Stimulated activated effector memory CD8-positive, alpha-beta T cell treated with anti-CD3 and anti-CD28 coated beads, Interleukin-12 subunit alpha, Interleukin-12 subunit beta, amount 100 ng/mL, for 72 hours (primary cell): ENCODE results near the gene SLCO4A1.
A peak's percentile ranks its signal among the peaks of the same experiment; 100 is the strongest.

Experiments used
- ATAC-seq: fragments of 150-1000 bp; cut with Tn5 transposase; 2 replicates; pipeline ENCODE4 v1.10.0; 2021
- DNase-seq, 2 donors: peaks; one replicate each; pipeline ENCODE4 v3.0.0; 2021 to 2022; ENCODE audit warnings: low spot score in 2 of 2
- H3K27ac Mint-ChIP-seq: one replicate; pipeline ENCODE4 v1.8.0; 2022; ENCODE audit warnings: mild to moderate bottlenecking, mixed read lengths
- H3K36me3 Mint-ChIP-seq: one replicate; pipeline ENCODE4 v1.8.0; 2022; ENCODE audit warnings: mild to moderate bottlenecking, mixed read lengths
- H3K4me1 Mint-ChIP-seq: one replicate; pipeline ENCODE4 v1.8.0; 2022; ENCODE audit warnings: mixed read lengths
- H3K4me3 Mint-ChIP-seq: one replicate; pipeline ENCODE4 v1.8.0; 2022; ENCODE audit warnings: mild to moderate bottlenecking, mixed read lengths
- H3K9me3 Mint-ChIP-seq: one replicate; pipeline ENCODE4 v1.8.0; 2022; ENCODE audit warnings: mixed read lengths

Gene SLCO4A1

DNA sequence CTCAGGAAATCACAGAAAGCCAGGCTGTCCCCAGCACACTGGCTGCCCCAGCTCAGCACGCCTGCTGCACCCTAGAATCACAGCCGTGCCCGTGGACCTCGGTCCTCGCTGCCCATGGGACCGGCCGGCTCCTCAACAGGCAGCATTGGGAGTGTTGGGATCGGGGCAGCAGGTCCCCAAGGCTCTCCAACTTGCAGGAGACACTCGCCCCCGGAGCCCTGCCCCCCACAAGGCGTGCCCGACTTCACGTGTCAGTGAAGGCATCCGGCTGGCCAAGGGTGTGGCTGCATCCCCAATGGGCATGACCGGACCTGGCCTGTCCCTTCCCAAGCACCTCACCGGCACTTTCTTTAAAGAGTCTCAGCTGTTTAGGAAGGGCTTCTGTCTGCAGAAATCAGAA is 63.3 kb downstream of the SLCO4A1 start:
- Mint-ChIP-seq H3K9me3 (no peaks in the 10 kb centered on the region), H3K4me1 (peaks cover 17% of the 10 kb centered on the region), H3K27ac (no peak overlapping the region), H3K4me3 (no peak overlapping the region), H3K36me3 (no peaks in the 10 kb centered on the region)
- DNase-seq (no peak), ATAC-seq (no peak)

DNA sequence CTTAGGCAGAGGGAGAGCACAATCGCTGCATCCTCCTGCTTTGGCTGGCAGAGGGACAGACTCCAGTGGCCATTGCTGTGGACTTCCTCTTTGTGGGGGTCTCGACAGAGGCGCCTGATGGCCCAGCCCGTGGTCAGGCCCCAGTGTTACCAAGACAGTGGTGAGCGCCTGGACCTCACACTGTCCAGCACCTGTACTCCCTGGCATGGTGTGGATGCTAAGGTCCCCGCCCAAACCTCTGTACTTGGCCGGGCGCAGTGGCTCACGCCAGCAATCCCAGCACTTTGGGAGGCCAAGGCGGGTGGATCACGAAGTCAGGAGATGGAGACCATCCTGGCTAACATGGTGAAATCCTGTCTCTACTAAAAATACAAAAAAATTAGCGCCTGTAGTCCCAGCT is 64.0 kb downstream of the SLCO4A1 start:
- DNase-seq (no peak), ATAC-seq (no peak)
- H3K27ac Mint-ChIP-seq = no peak overlapping the region
- H3K4me3 Mint-ChIP-seq = no peak overlapping the region
- H3K4me1 Mint-ChIP-seq = peaks cover 17% of the 10 kb centered on the region
- H3K9me3 Mint-ChIP-seq = no peaks in the 10 kb centered on the region
- no peaks in the 10 kb centered on the region for H3K36me3 Mint-ChIP-seq

GRCh38 chr20:62706857-62707256 is 64.6 kb downstream of the SLCO4A1 start:
- Mint-ChIP-seq H3K4me3 (no peak overlapping the region), H3K36me3 (no peaks in the 10 kb centered on the region), H3K4me1 (peaks cover 17% of the 10 kb centered on the region), H3K9me3 (no peaks in the 10 kb centered on the region), H3K27ac (no peak overlapping the region)
- ATAC-seq = no peak
- no peak for DNase-seq

DNA sequence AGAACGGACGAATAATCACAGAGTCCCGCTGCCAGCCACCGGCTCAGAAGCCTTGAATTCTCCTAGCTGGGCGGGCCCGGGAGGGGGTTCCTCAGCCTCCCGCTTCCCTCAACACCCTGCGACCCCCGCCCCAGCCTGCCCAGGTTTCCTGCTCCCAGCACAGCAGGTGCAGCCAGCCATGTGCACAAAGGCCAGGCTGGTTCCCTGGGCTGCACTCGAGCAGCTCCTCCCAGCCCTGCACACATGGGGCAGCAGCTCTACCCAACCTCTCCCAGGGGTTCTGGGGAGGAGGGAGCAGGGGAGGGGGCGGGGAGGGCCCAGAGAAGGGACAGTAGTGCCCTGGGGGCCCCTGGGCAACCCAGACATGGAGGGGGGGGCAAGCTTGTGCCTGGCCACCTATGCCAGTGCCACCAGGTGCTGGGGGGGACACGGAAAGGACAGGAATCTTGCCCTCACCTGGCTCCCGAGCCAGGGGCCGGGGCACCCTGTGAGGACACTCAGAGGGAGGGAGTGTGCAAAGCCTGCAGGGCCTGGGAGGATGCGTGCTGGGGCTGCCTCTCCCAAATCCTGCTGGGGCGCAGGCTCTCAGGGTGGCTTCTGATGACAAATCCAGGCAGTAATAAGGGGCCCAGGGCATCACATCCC is 65.1 kb downstream of the SLCO4A1 start:
- no peak for DNase-seq
- H3K36me3 Mint-ChIP-seq = no peaks in the 10 kb centered on the region
- H3K4me3 Mint-ChIP-seq = no peak overlapping the region
- no peak overlapping the region for H3K27ac Mint-ChIP-seq
- H3K9me3 Mint-ChIP-seq = no peaks in the 10 kb centered on the region
- H3K4me1 Mint-ChIP-seq = peaks cover 17% of the 10 kb centered on the region
- no peak for ATAC-seq

DNA sequence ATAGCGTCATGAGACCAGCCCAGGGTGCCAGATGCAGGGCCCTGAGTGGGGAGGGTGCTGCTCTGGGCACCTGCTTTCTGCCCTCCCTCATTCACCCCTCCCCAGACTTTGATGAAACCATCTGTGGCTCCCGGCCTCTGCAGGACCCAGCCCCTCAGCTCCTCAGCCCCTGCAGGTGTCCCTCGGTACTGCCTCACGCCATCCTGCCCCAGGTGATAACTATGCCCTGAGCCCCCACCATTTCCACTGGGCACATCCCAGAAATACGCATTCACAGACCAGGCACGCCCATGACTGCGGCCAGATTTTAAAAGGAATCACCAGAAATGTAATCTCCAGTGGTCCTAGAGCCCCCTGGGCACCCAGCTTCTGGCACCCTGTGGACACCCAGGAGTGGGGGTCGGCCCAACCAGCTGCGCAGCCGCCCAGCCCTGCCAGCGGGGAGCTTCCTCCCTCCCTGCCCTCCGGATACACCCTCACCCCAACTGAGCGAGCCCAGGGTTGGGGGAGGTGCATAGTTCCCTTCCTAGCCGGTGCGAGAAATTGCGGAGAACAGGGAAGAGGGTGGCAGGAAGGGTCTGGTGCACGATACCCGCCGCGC is 65.7 kb downstream of the SLCO4A1 start:
- DNase-seq = no peak
- Mint-ChIP-seq H3K4me3 (peak overlapping the region; percentile 24), H3K9me3 (no peaks in the 10 kb centered on the region), H3K4me1 (peaks cover 17% of the 10 kb centered on the region), H3K36me3 (no peaks in the 10 kb centered on the region), H3K27ac (no peak overlapping the region)
- peak; percentile 35 for ATAC-seq

DNA sequence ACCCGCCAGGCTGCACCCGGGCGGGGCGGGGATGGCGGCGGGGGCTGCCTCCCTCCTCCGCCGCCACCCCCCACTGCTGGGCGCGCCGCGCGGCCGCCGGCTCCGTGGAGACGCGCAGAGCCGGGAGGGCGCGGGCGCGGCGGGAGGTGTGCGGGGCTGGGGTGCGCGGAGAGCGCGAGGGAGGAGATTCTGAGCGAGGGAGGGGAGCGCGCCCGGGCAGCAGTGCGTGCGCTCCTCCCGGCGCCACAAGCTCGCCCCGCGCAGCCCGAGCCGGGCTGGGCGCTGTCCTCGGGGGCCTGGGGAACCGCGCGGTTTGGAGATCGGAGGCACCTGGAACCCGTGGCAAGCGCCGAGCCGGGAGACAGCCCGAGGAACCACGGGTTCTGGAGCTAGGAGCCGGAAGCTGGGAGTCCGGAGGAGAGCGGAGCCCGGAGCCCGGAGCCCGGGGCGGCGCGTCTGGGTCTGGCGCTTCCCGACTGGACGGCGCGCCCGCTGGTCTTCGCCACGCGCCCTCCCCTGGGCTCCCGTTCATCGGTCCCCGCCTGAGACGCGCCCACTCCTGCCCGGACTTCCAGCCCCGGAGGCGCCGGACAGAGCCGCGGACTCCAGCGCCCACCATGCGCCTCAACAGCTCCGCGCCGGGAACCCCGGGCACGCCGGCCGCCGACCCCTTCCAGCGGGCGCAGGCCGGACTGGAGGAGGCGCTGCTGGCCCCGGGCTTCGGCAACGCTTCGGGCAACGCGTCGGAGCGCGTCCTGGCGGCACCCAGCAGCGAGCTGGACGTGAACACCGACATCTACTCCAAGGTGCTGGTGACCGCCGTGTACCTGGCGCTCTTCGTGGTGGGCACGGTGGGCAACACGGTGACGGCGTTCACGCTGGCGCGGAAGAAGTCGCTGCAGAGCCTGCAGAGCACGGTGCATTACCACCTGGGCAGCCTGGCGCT is 66.6 kb downstream of the SLCO4A1 start, which contains the start of gene NTSR1:
Gene NTSR1 (plus strand): TSS at position 246 of the 946 bp plus-strand sequence. CDS start 372 bp downstream, at position 618.
- Mint-ChIP-seq H3K9me3 (no peaks in the 10 kb centered on the region), H3K4me1 (peaks cover 10% of the 10 kb centered on the region), H3K4me3 (peak within 1 kb of the TSS; percentile 24), H3K27ac (no peak within 1 kb of the TSS), H3K36me3 (no peaks in the 10 kb centered on the region)
- DNase-seq (no peak), ATAC-seq (no peak)

GRCh38 chr20:62709537-62709905 is 67.2 kb downstream of the SLCO4A1 start:
- H3K9me3 Mint-ChIP-seq = no peaks in the 10 kb centered on the region
- DNase-seq (no peak), ATAC-seq (no peak)
- peaks cover 8% of the 10 kb centered on the region for H3K4me1 Mint-ChIP-seq
- no peak overlapping the region for H3K4me3 Mint-ChIP-seq
- H3K36me3 Mint-ChIP-seq = no peaks in the 10 kb centered on the region
- no peak overlapping the region for H3K27ac Mint-ChIP-seq

- no peaks in the 10 kb centered on the region for H3K9me3 Mint-ChIP-seq
- no peaks in the 10 kb centered on the region for H3K36me3 Mint-ChIP-seq
- no peak overlapping the region for H3K4me3 Mint-ChIP-seq
- peaks cover 4% of the 10 kb centered on the region for H3K4me1 Mint-ChIP-seq
- ATAC-seq = no peak
- DNase-seq = no peak
- no peak overlapping the region for H3K27ac Mint-ChIP-seq
Observed at GRCh38 chr20:62710221-62710885, 68.0 kb downstream of the SLCO4A1 start.

DNA sequence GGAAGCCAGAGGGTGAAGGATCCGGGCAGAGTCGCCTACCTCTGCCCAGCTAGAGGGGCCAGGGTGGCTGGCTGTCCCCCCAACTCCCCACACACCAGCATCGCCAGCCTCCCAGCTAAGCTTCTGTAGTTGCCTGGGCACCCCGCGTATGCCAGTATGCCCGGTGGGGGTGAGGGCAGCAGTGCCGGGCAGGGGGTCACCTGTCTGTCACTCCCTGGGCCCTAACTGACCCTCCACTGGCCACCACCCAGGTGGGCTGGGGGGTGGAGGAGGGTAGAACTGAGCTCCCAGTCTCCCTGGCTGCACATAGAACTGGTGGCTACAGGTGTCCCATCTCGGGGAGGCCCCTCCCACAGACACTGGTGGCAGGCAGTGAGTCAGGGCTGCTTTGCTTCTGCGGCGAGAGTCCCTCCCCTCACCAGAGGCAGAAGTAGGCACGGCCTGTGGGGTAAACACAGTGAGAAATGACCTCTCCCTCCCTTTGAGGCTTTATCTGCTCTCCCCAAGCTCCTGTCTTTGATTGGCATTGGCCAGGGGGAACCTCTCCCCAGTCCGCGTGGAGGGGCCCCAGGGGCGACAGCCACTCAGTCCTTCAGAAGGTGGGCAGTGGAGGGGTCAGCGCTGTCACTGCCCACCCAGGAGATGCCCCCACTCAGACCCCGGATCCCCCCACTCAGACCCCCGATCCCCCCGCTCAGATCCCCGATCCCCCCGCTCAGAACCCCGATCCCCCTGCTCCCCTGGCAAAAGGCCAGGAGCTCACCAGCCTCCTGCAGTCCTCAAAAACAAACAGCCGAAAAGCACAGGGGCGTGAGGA is 68.8 kb downstream of the SLCO4A1 start:
- Mint-ChIP-seq H3K36me3 (no peaks in the 10 kb centered on the region), H3K4me1 (peaks cover 9% of the 10 kb centered on the region), H3K27ac (no peak overlapping the region), H3K9me3 (no peaks in the 10 kb centered on the region), H3K4me3 (no peak overlapping the region)
- DNase-seq = no peak
- peak; percentile 79 for ATAC-seq

DNA sequence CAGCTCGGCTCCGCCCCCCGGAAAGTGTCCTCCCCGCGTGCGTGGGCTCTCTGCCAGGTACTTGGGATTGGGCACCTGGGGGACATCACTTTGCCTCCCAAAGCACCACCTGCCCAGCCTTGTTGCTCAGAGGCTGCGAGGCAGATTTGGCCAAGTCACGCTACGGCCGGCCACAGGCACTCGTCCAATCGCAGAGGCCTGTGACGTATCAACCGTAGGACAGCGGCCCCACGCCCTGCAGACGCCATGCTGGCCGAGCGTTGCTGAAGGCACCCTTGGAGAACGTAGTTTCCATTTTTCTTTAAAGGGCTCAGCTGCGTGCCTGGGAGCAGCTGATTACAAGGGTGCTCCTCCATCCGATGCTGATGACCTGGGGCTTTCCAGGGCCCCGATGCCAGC is 69.4 kb downstream of the SLCO4A1 start:
- no peak for ATAC-seq
- no peak for DNase-seq
- no peak overlapping the region for H3K27ac Mint-ChIP-seq
- peaks cover 16% of the 10 kb centered on the region for H3K4me1 Mint-ChIP-seq
- no peaks in the 10 kb centered on the region for H3K9me3 Mint-ChIP-seq
- no peaks in the 10 kb centered on the region for H3K36me3 Mint-ChIP-seq
- no peak overlapping the region for H3K4me3 Mint-ChIP-seq

DNA sequence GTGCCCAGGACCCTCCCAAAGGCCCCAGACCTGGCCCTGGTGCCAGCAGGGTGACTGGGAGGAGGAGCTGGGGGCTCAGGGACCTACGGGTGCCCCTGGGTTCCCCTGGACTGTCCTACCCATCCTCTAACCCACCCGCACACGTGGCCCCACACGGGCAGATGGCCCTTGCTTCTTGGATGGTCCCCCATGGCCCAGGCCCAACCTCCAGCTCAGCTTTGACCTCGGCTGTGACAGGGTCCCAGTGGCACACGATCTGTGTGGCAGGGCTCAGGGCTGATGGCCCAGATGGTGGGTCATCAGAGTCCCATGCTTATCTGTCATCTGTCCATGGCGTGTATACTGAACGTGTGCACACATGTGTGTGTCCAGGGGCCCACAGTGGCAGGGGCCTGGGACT is 70.3 kb downstream of the SLCO4A1 start:
- ATAC-seq (no peak), DNase-seq (no peak)
- Mint-ChIP-seq H3K9me3 (no peaks in the 10 kb centered on the region), H3K27ac (no peak overlapping the region), H3K4me3 (no peak overlapping the region), H3K36me3 (no peaks in the 10 kb centered on the region), H3K4me1 (peaks cover 23% of the 10 kb centered on the region)

DNA sequence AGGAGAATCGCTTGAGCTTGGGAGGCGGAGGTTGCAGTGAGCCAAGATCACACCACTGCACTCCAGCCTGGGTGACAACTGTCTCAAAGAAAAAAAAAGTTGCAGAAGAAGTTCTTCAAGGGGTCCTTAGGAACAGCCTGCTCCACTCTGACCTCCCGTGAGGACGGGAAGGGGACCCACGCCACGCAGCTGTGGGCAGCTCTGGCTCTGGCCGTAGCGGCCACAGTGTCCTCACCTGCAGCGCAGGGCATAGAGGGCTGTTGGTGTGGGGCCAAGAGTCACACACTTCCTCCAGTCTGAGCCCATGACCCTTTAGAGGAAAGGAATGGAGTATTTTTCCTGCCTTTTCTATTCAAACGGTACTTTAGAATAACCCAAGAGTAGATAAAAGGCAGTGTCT is 71.7 kb downstream of the SLCO4A1 start:
- DNase-seq (no peak), ATAC-seq (no peak)
- Mint-ChIP-seq H3K9me3 (no peaks in the 10 kb centered on the region), H3K4me3 (no peak overlapping the region), H3K27ac (no peak overlapping the region), H3K4me1 (peaks cover 27% of the 10 kb centered on the region), H3K36me3 (no peaks in the 10 kb centered on the region)

DNA sequence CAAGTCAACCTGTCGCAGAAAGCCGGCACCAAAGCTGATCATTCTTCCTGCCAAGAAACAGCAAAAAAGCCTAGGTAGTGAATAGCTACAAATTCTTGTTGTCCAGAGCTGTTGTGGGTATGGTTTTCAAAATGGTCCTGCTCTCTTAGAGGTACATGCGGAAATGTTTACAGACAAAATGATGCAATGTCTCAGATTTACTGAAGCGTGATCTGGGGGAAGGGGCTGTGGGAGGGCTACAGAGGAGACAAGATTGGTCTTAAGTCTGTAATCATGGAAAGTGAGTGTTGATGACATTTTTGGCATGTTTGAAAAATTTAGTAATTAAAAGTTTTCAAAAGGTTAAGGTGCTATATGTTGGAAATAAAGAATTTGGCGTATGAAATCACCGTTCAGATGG is 72.5 kb downstream of the SLCO4A1 start:
- ATAC-seq = no peak
- Mint-ChIP-seq H3K9me3 (no peaks in the 10 kb centered on the region), H3K4me1 (peaks cover 27% of the 10 kb centered on the region), H3K27ac (no peak overlapping the region), H3K4me3 (no peak overlapping the region), H3K36me3 (no peaks in the 10 kb centered on the region)
- no peak for DNase-seq

DNA sequence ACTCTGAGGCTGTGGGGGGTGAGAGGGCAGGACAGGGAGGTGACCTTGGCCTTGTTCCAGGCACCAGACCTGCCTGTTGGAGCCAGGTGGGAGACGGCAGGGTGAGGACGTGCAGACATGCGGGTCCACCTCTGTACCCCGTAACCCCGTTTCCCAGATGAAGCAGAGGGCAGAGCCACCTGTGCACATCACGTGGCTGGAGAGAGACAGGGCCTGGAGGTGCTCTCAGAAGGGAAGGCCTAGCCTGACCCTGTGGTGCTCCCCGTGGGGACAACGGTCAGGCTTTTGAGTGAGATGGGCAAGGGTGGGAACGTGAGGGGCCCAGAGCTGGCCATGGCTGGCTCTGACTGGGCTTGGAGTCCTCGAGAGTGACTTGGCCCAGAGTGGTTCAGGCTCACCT is 72.9 kb downstream of the SLCO4A1 start:
- Mint-ChIP-seq H3K4me1 (peaks cover 27% of the 10 kb centered on the region), H3K27ac (no peak overlapping the region), H3K4me3 (no peak overlapping the region), H3K36me3 (no peaks in the 10 kb centered on the region), H3K9me3 (peaks cover under 1% of the 10 kb centered on the region)
- no peak for DNase-seq
- no peak for ATAC-seq
